Subcutaneous abdominal adipose tissue (tissue), 5 donors: ENCODE measurements around the gene SPATA2L.

Experiments
- H3K27ac ChIP-seq: one replicate; pipeline ENCODE4 v1.7.0; 2013; ENCODE audit warnings: low read depth, mild to moderate bottlenecking, inconsistent platforms, low read length, moderate library complexity
- H3K27me3 ChIP-seq, 5 donors: one replicate each; pipeline ENCODE4 v1.7.0; 2013; ENCODE audit warnings: low read length in 5 of 5, inconsistent platforms in 1 of 5; ENCODE audit not compliant: control insufficient read depth in 5 of 5, insufficient read depth in 4 of 5
- H3K36me3 ChIP-seq, 5 donors: one replicate each; pipeline ENCODE4 v1.7.0; 2013; ENCODE audit warnings: low read length in 5 of 5; ENCODE audit not compliant: control insufficient read depth in 5 of 5, insufficient read depth in 5 of 5
- H3K4me1 ChIP-seq, 5 donors: one replicate each; pipeline ENCODE4 v1.7.0; 2013; ENCODE audit warnings: low read length in 5 of 5, mild to moderate bottlenecking in 3 of 5, moderate library complexity in 1 of 5; ENCODE audit not compliant: control insufficient read depth in 5 of 5, insufficient read depth in 5 of 5
- H3K4me3 ChIP-seq, 5 donors: one replicate each; pipeline ENCODE4 v1.7.0; 2013; ENCODE audit warnings: low read length in 5 of 5, low read depth in 1 of 5
- H3K9ac ChIP-seq, 5 donors: one replicate each; pipeline ENCODE4 v1.7.0; 2013; ENCODE audit warnings: low read length in 5 of 5, mild to moderate bottlenecking in 4 of 5, moderate library complexity in 3 of 5
- H3K9me3 ChIP-seq, 5 donors: one replicate each; pipeline ENCODE4 v1.7.0; 2013; ENCODE audit warnings: low read length in 5 of 5; ENCODE audit not compliant: control insufficient read depth in 5 of 5
- donor health status: healthy.
- donor health status: healthy.
- donor health status: healthy.
- donor health status: healthy.
- donor health status: healthy.

SPATA2L gene

GRCh38 chr16:89729863-89730593 is 28.5 kb upstream of the SPATA2L start:
- Histone ChIP-seq H3K4me3 (no peak overlapping the region), H3K9me3 (no peaks in the 10 kb centered on the region), H3K27me3 (no peaks in the 10 kb centered on the region), H3K36me3 (peaks cover 0 to 80% (median 69%) of the 10 kb centered on the region in 5 donors), H3K27ac (no peak overlapping the region), H3K4me1 (no peaks in the 10 kb centered on the region), H3K9ac (no peak overlapping the region)

- H3K27ac ChIP-seq = no peak overlapping the region
Observed at GRCh38 chr16:89729293-89729692, 27.8 kb upstream of the SPATA2L start.

GRCh38 chr16:89727406-89728120 is 26.1 kb upstream of the SPATA2L start:
- Histone ChIP-seq H3K27me3 (no peaks in the 10 kb centered on the region), H3K4me1 (peaks cover 4 to 19% (median 17%) of the 10 kb centered on the region in 5 donors), H3K27ac (no peak overlapping the region), H3K36me3 (peaks cover 0 to 77% (median 63%) of the 10 kb centered on the region in 5 donors), H3K9me3 (no peaks in the 10 kb centered on the region), H3K9ac (no peak overlapping the region), H3K4me3 (no peak overlapping the region)

More at GRCh38 chr16:89729293-89729692, 27.8 kb upstream of the SPATA2L start:
- H3K9me3 ChIP-seq = no peaks in the 10 kb centered on the region
- no peak overlapping the region for H3K9ac ChIP-seq
- peaks cover 0 to 77% (median 65%) of the 10 kb centered on the region in 5 donors for H3K36me3 ChIP-seq
- H3K4me3 ChIP-seq = no peak overlapping the region
- H3K4me1 ChIP-seq = peaks cover 0 to 3% (median 0%) of the 10 kb centered on the region in 5 donors
- no peaks in the 10 kb centered on the region for H3K27me3 ChIP-seq

GRCh38 chr16:89723279-89724250 is 22.1 kb upstream of the SPATA2L start:
- Histone ChIP-seq H3K9me3 (no peaks in the 10 kb centered on the region), H3K27me3 (no peaks in the 10 kb centered on the region), H3K27ac (no peak overlapping the region), H3K4me1 (peaks cover 5 to 45% (median 30%) of the 10 kb centered on the region in 5 donors), H3K36me3 (peaks cover 0 to 38% (median 28%) of the 10 kb centered on the region in 5 donors), H3K4me3 (peak overlapping the region in 2 of 5 donors; percentile 74 to 81), H3K9ac (peak overlapping the region in 2 of 5 donors; percentile 41 to 53)

- Histone ChIP-seq H3K9me3 (no peaks in the 10 kb centered on the region), H3K9ac (peak overlapping the region; percentile 26 to 77 (median 71)), H3K27ac (peak overlapping the region; percentile 80), H3K4me3 (peak overlapping the region; percentile 52 to 92 (median 74)), H3K36me3 (peaks cover 0 to 31% (median 24%) of the 10 kb centered on the region in 5 donors), H3K4me1 (peaks cover 5 to 47% (median 30%) of the 10 kb centered on the region in 5 donors), H3K27me3 (no peaks in the 10 kb centered on the region)
Observed at GRCh38 chr16:89722392-89723278, 21.1 kb upstream of the SPATA2L start.

GRCh38 chr16:89721546-89722391 is 20.3 kb upstream of the SPATA2L start:
- Histone ChIP-seq H3K9me3 (no peaks in the 10 kb centered on the region), H3K4me1 (peaks cover 5 to 47% (median 30%) of the 10 kb centered on the region in 5 donors), H3K4me3 (peak overlapping the region in 4 of 5 donors; percentile 67 to 92 (median 78)), H3K27ac (peak overlapping the region; percentile 80), H3K36me3 (peaks cover 0 to 23% (median 16%) of the 10 kb centered on the region in 5 donors), H3K27me3 (no peaks in the 10 kb centered on the region), H3K9ac (peak overlapping the region in 4 of 5 donors; percentile 41 to 77 (median 71))

GRCh38 chr16:89720813-89721545 is 19.5 kb upstream of the SPATA2L start, which contains the start of the genes VPS9D1 and ZNF276:
Gene VPS9D1, minus strand, starts transcription at chr16:89720898. Its CDS starts 37 bp downstream, at chr16:89720861.
Gene ZNF276, plus strand, starts transcription at chr16:89721537. Its CDS starts 104 bp downstream, at chr16:89721641.
- Histone ChIP-seq H3K4me1 (peaks cover 5 to 47% (median 30%) of the 10 kb centered on the region in 5 donors), H3K27me3 (no peaks in the 10 kb centered on the region), H3K9me3 (no peaks in the 10 kb centered on the region), H3K4me3 (peak within 1 kb of the TSS; percentile 71 to 92 (median 81)), H3K27ac (peak within 1 kb of the TSS; percentile 80), H3K9ac (peak within 1 kb of the TSS; percentile 26 to 80 (median 76)), H3K36me3 (peaks cover 0 to 22% (median 16%) of the 10 kb centered on the region in 5 donors)

- Histone ChIP-seq H3K27ac (peak overlapping the region; percentile 80), H3K9ac (peak overlapping the region in 4 of 5 donors; percentile 68 to 80 (median 76)), H3K27me3 (no peaks in the 10 kb centered on the region), H3K4me1 (peaks cover 5 to 47% (median 30%) of the 10 kb centered on the region in 5 donors), H3K36me3 (peaks cover 0 to 22% (median 16%) of the 10 kb centered on the region in 5 donors), H3K4me3 (peak overlapping the region; percentile 71 to 92 (median 81)), H3K9me3 (no peaks in the 10 kb centered on the region)
Observed at GRCh38 chr16:89720551-89720812, 19.0 kb upstream of the SPATA2L start.
